HPDE6-E6E7 (cell line): ENCODE results near the gene GPN1.
"Not testable (repeated sequence)": the region's sequence is repeated elsewhere in the genome, so short reads cannot be mapped to it uniquely, and the experiment has no call there.

Experiments used
- DNase-seq: peaks from one replicate; pipeline ENCODE4 v3.0.0; 2011; ENCODE audit warnings: missing footprints; ENCODE audit errors: extremely low spot score

Gene GPN1

DNA sequence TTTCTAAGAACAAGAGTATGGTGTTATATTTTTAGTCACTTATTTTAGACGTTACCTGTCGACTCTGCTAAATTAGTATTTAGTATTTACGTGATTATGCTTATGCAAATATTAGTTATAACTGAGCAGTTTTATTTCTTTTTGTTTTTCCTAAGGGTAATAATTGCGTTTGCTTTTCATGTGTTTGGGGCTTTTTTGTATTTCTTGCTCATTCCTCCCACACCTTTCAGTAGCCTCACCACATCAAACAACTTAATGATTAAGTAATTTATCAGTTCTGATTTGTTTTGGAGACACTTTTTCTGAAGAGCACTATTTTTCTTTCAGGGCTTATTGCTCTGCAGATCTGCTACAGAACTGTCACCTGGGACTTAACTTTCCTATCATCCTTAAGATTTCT is 42.4 kb downstream of the GPN1 start:
- DNase-seq = no peak

DNA sequence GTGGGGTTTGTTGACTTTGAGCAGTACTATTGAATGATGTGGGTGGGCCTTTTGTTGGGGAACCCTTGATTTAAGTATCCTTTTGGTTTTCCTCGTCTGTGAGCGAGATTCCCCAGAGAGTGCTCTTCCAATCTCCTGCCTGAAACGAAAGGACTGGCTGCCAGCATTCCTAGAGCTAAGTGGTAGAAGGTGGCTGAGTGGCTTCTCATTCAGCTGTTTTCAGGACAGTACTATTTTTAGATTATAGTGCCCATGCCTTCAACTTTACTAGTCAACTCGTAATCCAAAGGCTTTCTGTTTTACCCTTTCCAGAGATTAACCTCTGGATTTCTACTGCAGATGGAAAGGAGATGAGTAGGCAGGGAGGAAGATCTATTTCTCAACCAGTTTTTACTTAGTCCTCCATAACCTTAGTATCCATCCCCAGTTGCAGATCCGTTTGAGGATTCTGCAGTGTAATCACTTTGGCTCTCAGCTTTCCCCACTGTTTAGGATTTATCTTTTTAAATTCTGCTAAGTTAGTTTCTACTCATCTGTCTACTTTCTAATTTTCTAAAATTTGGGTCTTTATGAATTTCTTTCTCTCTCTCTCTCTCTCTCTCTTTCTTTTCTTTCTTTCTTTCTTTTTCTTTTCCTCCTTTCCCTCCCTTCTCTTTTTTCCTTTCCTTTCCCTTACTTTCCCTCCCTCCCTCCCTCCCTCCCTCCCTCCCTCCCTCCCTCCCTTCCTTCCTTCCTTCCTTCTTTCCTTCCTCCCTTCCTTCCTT is 44.1 kb downstream of the GPN1 start:
- no peak for DNase-seq

- no peak for DNase-seq
Observed at GRCh38 chr2:27680571-27680970, 51.7 kb downstream of the GPN1 start.

DNA sequence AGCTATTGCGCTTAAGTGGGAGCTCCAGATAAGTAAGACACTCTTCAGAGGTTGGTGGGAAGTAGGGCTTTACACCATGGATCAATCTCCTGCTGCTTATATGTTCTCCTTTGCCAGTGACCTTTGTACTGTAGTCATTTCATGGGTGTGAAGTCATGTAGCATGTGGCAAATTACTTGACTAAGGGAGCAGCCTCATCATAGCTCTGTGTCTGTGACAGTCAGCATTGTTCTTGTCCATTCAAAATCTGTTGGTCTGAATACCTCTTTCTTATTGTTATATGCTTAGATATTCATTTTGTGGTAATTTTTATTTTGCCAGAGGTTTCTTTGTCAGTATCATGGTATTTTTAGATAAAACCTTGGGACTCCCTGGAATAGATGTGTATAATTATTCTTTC is 53.0 kb downstream of the GPN1 start:
- DNase-seq = no peak

GRCh38 chr2:27682334-27682771 is 53.5 kb downstream of the GPN1 start:
- DNase-seq = peak; percentile 70

- peak; percentile 35 for DNase-seq
Observed at GRCh38 chr2:27683390-27684071, 54.7 kb downstream of the GPN1 start.

GRCh38 chr2:27685006-27685405 is 56.2 kb downstream of the GPN1 start:
- DNase-seq = not testable (repeated sequence)

- DNase-seq = no peak
Observed at GRCh38 chr2:27685577-27685976, 56.7 kb downstream of the GPN1 start.

GRCh38 chr2:27687232-27687631 is 58.4 kb downstream of the GPN1 start:
- DNase-seq = no peak

DNA sequence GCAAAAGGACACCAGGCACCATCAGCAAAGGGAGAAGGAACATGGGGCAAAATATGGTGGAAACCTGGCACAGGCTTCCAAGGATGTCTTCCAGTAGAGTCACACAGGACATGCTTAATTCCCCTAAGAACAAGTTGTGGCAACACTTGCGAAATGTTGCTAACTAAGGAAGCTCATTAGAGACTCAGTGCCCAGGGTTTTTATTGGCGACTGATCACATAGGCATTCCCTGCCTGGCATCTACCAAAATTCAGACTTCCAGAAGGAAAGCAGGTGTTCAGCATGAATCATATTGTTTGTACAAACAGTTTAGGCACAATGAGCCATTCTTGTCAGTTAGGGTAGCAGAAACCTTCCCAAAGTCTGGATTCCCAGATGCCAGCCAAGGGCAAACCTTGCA is 60.6 kb downstream of the GPN1 start:
- no peak for DNase-seq

- no peak for DNase-seq
Observed at GRCh38 chr2:27690052-27690451, 61.2 kb downstream of the GPN1 start.

GRCh38 chr2:27697660-27698059 is 68.8 kb downstream of the GPN1 start:
- no peak for DNase-seq
